WERI-Rb-1 (cell line): Measurements from ENCODE around the gene FBXO38.

Experiments
- DNase-seq: peaks from one replicate; pipeline ENCODE4 v3.0.0-alpha.2; 2020
- H3K27ac ChIP-seq: fragments of 250-450 bp; sonication (Bioruptor Pico); 2 replicates; pipeline ENCODE4 v1.5.1; 2020; ENCODE audit warnings: mild to moderate bottlenecking, moderate library complexity
- H3K27me3 ChIP-seq: fragments of 250-450 bp; sonication (Bioruptor Pico); 2 replicates; pipeline ENCODE4 v1.5.1; 2021; ENCODE audit warnings: mild to moderate bottlenecking, low read depth, moderate library complexity; ENCODE audit not compliant: insufficient read depth, severe bottlenecking
- H3K36me3 ChIP-seq: fragments of 250-450 bp; sonication (Bioruptor Pico); 2 replicates; pipeline ENCODE4 v1.5.1; 2020; ENCODE audit warnings: mild to moderate bottlenecking, moderate library complexity
- H3K4me3 ChIP-seq: 2 replicates; pipeline ENCODE4 v1.5.1; 2011; ENCODE audit warnings: low read depth, mild to moderate bottlenecking, control low read depth, low read length
- H3K9me3 ChIP-seq: fragments of 250-450 bp; sonication (Bioruptor Pico); 2 replicates; pipeline ENCODE4 v1.5.1; 2021; ENCODE audit warnings: mild to moderate bottlenecking, moderate library complexity; ENCODE audit not compliant: severe bottlenecking
- CTCF ChIP-seq: IDR thresholded peaks from 2 replicates; pipeline ENCODE4 v1.5.1; 2011; ENCODE audit warnings: low read depth, mild to moderate bottlenecking, control low read depth, inconsistent platforms, low read length

The FBXO38 gene

GRCh38 chr5:148469501-148469935, 85.8 kb downstream of the FBXO38 start:
- no peaks in the 10 kb centered on the region for H3K36me3 ChIP-seq
- no peak overlapping the region for H3K4me3 ChIP-seq
- no peak for DNase-seq
- H3K9me3 ChIP-seq: no peaks in the 10 kb centered on the region
- TF ChIP-seq CTCF: no peak
- H3K27ac ChIP-seq: no peak overlapping the region
- H3K27me3 ChIP-seq: no peaks in the 10 kb centered on the region

- no peak overlapping the region for H3K27ac ChIP-seq
- H3K36me3 ChIP-seq: no peaks in the 10 kb centered on the region
- H3K4me3 ChIP-seq: no peak overlapping the region
- H3K9me3 ChIP-seq: no peaks in the 10 kb centered on the region
- TF ChIP-seq CTCF: no peak
- DNase-seq: no peak
- no peaks in the 10 kb centered on the region for H3K27me3 ChIP-seq
These were observed 87.6 kb downstream of the FBXO38 start for GRCh38 chr5:148471379-148471778.

GRCh38 chr5:148474025-148474511, 90.3 kb downstream of the FBXO38 start:
- no peaks in the 10 kb centered on the region for H3K9me3 ChIP-seq
- no peak for TF ChIP-seq CTCF
- DNase-seq: no peak
- no peaks in the 10 kb centered on the region for H3K36me3 ChIP-seq
- no peak overlapping the region for H3K27ac ChIP-seq
- H3K4me3 ChIP-seq: no peak overlapping the region
- H3K27me3 ChIP-seq: peaks cover 6% of the 10 kb centered on the region

- no peak overlapping the region for H3K27ac ChIP-seq
- no peak for DNase-seq
- no peak overlapping the region for H3K4me3 ChIP-seq
- peaks cover 12% of the 10 kb centered on the region for H3K27me3 ChIP-seq
- TF ChIP-seq CTCF: no peak
- no peaks in the 10 kb centered on the region for H3K9me3 ChIP-seq
- no peaks in the 10 kb centered on the region for H3K36me3 ChIP-seq
These were observed 92.5 kb downstream of the FBXO38 start for GRCh38 chr5:148476302-148476701.

GRCh38 chr5:148477429-148477828, 93.7 kb downstream of the FBXO38 start:
- no peak overlapping the region for H3K27ac ChIP-seq
- H3K9me3 ChIP-seq: no peaks in the 10 kb centered on the region
- peaks cover 12% of the 10 kb centered on the region for H3K27me3 ChIP-seq
- TF ChIP-seq CTCF: no peak
- DNase-seq: no peak
- H3K4me3 ChIP-seq: no peak overlapping the region
- no peaks in the 10 kb centered on the region for H3K36me3 ChIP-seq

GRCh38 chr5:148482196-148482595, 98.4 kb downstream of the FBXO38 start:
- no peak for DNase-seq
- Histone ChIP-seq H3K9me3 (no peaks in the 10 kb centered on the region), H3K4me3 (no peak overlapping the region), H3K36me3 (no peaks in the 10 kb centered on the region), H3K27ac (no peak overlapping the region), H3K27me3 (peaks cover 18% of the 10 kb centered on the region)
- TF ChIP-seq CTCF: no peak
